Nephron (organoid): ENCODE data around the gene RAPGEF6.

Experiments
- H3K27ac Mint-ChIP-seq, 3 experiments: 2 replicates each; pipeline ENCODE4 v1.8.0; 2020; ENCODE audit warnings: mixed read lengths in 3 of 3, mild to moderate bottlenecking in 2 of 3, moderate library complexity in 1 of 3
- H3K27me3 Mint-ChIP-seq: 2 replicates; pipeline ENCODE4 v1.8.0; 2021; ENCODE audit warnings: low read depth, mild to moderate bottlenecking, moderate library complexity, mixed read lengths
- H3K36me3 Mint-ChIP-seq: 2 replicates; pipeline ENCODE4 v1.8.0; 2020; ENCODE audit warnings: low read depth, mixed read lengths
- H3K4me1 Mint-ChIP-seq: 2 replicates; pipeline ENCODE4 v1.8.0; 2020; ENCODE audit warnings: mixed read lengths
- H3K4me3 Mint-ChIP-seq, 3 experiments: 2 replicates each; pipeline ENCODE4 v1.8.0; 2020; ENCODE audit warnings: mild to moderate bottlenecking in 3 of 3, mixed read lengths in 3 of 3, moderate library complexity in 2 of 3
- H3K9me3 Mint-ChIP-seq: 2 replicates; pipeline ENCODE4 v1.8.0; 2020; ENCODE audit warnings: mixed read lengths
- TF ChIP-seq, protein P1 (sequence below), 3 experiments: fragments of 200-600 bp; sonication (generic); IDR thresholded peaks; one replicate each; pipeline ENCODE4 v1.5.0; 2021; ENCODE audit warnings: antibody characterized with exemption in 3 of 3; ENCODE audit not compliant: unreplicated experiment in 3 of 3

RAPGEF6 gene

DNA sequence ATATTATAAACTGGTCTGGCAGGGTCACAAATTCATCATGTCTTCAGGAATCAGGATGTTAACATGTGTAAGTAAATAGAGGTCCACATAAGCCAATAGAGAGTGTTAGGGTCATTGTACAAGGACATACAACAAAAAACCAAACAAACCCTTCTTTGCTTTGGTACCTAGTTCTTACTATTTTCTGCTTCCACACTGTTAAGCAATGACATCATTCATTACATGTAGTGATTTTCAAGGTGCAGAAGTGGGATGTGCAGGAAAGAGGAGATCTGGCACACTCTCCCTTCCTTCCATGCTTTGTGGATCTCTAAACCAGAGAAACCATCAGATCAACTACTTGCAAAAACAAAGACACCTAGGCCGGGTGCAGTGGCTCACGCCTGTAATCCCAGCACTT lies 184.1 kb downstream of the RAPGEF6 start:
- Mint-ChIP-seq H3K4me1 (no peaks in the 10 kb centered on the region), H3K27me3 (no peaks in the 10 kb centered on the region), H3K4me3 (no peak overlapping the region), H3K36me3 (peaks cover 40% of the 10 kb centered on the region), H3K9me3 (no peaks in the 10 kb centered on the region), H3K27ac (no peak overlapping the region)
- TF ChIP-seq, protein P1, sequence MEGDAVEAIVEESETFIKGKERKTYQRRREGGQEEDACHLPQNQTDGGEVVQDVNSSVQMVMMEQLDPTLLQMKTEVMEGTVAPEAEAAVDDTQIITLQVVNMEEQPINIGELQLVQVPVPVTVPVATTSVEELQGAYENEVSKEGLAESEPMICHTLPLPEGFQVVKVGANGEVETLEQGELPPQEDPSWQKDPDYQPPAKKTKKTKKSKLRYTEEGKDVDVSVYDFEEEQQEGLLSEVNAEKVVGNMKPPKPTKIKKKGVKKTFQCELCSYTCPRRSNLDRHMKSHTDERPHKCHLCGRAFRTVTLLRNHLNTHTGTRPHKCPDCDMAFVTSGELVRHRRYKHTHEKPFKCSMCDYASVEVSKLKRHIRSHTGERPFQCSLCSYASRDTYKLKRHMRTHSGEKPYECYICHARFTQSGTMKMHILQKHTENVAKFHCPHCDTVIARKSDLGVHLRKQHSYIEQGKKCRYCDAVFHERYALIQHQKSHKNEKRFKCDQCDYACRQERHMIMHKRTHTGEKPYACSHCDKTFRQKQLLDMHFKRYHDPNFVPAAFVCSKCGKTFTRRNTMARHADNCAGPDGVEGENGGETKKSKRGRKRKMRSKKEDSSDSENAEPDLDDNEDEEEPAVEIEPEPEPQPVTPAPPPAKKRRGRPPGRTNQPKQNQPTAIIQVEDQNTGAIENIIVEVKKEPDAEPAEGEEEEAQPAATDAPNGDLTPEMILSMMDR (IDR thresholded peaks at IDR 0.05; ENCODE audit: unreplicated experiment in 3 of 3), result no peak

DNA sequence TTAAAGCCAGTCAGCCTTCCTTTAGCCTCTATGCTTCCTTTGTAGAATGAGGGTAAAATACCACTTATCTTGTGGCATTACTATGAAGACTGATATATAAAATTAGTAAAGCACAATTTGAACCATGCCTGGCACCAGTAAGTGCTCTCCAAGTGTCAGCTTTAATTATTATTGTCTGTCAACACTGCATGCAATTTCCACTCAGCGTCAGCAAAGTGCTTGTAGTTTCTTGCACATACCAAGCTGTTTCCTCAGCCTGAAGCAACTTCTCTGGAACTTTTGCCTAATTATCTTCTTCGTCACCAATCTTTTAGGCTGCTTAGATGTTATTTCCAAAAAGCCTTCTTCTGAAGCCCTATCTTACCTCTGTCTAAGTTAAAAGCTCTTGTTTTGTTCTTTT lies 193.8 kb downstream of the RAPGEF6 start:
- Mint-ChIP-seq H3K27ac (peak overlapping the region in 1 of 3 experiments; percentile 25), H3K36me3 (peaks cover 38% of the 10 kb centered on the region), H3K4me1 (no peaks in the 10 kb centered on the region), H3K27me3 (no peaks in the 10 kb centered on the region), H3K9me3 (no peaks in the 10 kb centered on the region), H3K4me3 (no peak overlapping the region)
- TF ChIP-seq, protein P1 (IDR thresholded peaks at IDR 0.05; ENCODE audit: unreplicated experiment in 3 of 3), result no peak

DNA sequence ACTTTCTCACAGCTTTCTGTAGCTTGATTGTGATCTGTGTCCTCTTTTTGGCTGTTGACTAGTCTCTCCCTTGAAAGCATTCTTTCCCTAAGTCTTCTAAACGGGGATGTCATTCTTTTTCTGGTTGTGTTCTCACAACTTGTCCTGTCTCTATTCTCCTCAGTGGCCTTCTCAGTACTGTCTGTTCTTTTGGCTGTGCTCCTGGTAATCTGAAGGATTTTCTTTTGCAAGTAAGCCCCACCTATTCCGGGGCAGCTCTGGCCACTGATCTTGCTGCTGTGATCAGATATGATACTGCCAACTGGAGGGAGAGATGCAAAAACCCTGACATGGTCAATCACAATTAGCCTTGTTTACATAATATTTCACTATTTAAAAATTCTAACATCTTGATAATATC lies 198.9 kb downstream of the RAPGEF6 start:
- no peaks in the 10 kb centered on the region for H3K4me1 Mint-ChIP-seq

DNA sequence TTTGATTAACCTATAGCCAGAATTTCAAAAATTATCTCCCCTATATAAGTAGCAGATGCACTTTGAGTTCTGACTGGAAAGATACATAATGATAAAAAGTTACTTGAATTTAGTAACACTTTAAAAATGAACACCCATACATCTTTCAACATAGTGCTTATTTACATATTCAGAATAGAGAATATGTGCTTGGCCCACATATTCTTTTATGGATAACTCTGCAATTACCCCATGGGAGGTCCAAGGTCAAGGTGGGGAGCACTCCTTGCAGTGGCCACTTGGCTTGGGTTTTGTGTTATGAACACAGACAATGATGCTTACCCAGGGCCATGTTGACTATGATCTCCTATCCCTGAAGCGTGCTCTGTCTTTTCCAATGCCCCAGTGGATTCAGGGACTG lies 201.9 kb downstream of the RAPGEF6 start:
- no peaks in the 10 kb centered on the region for H3K27me3 Mint-ChIP-seq
- no peak overlapping the region for H3K4me3 Mint-ChIP-seq
- TF ChIP-seq, protein P1 (IDR thresholded peaks at IDR 0.05; ENCODE audit: unreplicated experiment in 3 of 3), result no peak
- no peaks in the 10 kb centered on the region for H3K4me1 Mint-ChIP-seq
- no peaks in the 10 kb centered on the region for H3K9me3 Mint-ChIP-seq
- H3K36me3 Mint-ChIP-seq, result peaks cover 62% of the 10 kb centered on the region
- H3K27ac Mint-ChIP-seq, result no peak overlapping the region

More for the DNA sequence above, 198.9 kb downstream of the RAPGEF6 start:
- no peak overlapping the region for H3K4me3 Mint-ChIP-seq
- TF ChIP-seq, protein P1 (IDR thresholded peaks at IDR 0.05; ENCODE audit: unreplicated experiment in 3 of 3), result no peak
- no peaks in the 10 kb centered on the region for H3K9me3 Mint-ChIP-seq
- no peaks in the 10 kb centered on the region for H3K27me3 Mint-ChIP-seq
- H3K36me3 Mint-ChIP-seq, result peaks cover 54% of the 10 kb centered on the region
- no peak overlapping the region for H3K27ac Mint-ChIP-seq

DNA sequence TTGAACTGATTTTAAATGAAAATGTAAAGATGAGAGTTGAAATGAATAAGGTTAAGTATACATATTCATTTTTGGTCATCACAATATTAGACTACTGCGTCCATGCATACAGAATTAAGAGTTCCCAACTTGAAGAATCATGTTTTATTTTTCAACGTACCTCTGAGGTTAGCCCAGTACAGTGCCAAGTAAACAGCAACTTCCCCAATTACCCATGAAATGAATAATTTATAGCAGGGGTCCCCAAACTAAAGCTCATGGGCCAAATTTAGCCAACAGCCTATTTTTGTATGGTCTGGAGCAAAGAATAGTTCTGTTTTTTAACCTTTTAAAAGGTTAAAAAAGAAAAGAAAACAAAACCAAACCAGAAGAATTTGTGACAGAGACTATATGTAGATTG lies 203.2 kb downstream of the RAPGEF6 start:
- Mint-ChIP-seq H3K36me3 (peaks cover 55% of the 10 kb centered on the region), H3K4me3 (no peak overlapping the region), H3K27me3 (no peaks in the 10 kb centered on the region), H3K9me3 (no peaks in the 10 kb centered on the region), H3K27ac (no peak overlapping the region), H3K4me1 (no peaks in the 10 kb centered on the region)
- TF ChIP-seq, protein P1 (IDR thresholded peaks at IDR 0.05; ENCODE audit: unreplicated experiment in 3 of 3), result no peak

DNA sequence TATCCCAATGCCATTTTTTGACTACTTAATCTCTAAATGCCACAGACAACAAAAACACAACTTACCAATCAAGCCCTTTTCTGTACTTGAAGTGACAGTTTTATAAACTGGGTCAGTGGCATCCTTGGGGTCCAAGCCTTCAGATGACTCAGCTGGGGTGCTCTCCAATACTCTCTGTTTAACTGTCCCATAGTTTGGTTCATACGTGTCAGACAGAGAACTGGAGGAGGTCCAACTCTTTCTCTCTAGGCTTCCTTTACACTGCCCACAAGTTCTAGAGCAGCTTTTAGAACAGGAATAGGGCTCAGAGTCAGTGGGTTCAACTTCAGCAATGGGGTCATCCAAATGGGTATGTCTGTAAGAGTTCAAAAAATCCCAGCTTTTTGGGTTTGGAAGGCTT lies 204.2 kb downstream of the RAPGEF6 start:
- Mint-ChIP-seq H3K4me3 (no peak overlapping the region), H3K9me3 (no peaks in the 10 kb centered on the region)
- TF ChIP-seq, protein P1 (IDR thresholded peaks at IDR 0.05; ENCODE audit: unreplicated experiment in 3 of 3), result no peak

More for the DNA sequence above, 204.2 kb downstream of the RAPGEF6 start:
- H3K4me1 Mint-ChIP-seq, result no peaks in the 10 kb centered on the region
- H3K36me3 Mint-ChIP-seq, result peaks cover 54% of the 10 kb centered on the region
- H3K27me3 Mint-ChIP-seq, result no peaks in the 10 kb centered on the region
- H3K27ac Mint-ChIP-seq, result no peak overlapping the region
